Natural killer cell treated with Interleukin-12 subunit alpha and Interleukin-12 subunit beta and Interleukin-15 and Interleukin-18, amount 100 ng/mL, for 72 hours (primary cell): ENCODE measurements around the gene EXOSC1. TPM values are rescaled to one million over a fixed set of nuclear protein-coding genes. Genes with fewer than 3 reads are reported as not detected.
"Not testable (repeated sequence)": the region's sequence is repeated elsewhere in the genome, so short reads cannot be mapped to it uniquely, and the experiment has no call there.

Source experiments
- ATAC-seq, 2 donors: fragments of 150-1000 bp; cut with Tn5 transposase in 1 of 2; sonication (Bioruptor Pico), chemical (Tn5 transposase) in 1 of 2; 2 replicates each; pipeline ENCODE4 v1.10.0; 2021
- DNase-seq: peaks from one replicate; pipeline ENCODE4 v3.0.0; 2022; ENCODE audit warnings: low spot score
- H3K27ac Mint-ChIP-seq, 2 donors: 1 replicate in 1 of 2; 2 replicates in 1 of 2; pipeline ENCODE4 v1.8.0; 2022; ENCODE audit warnings: mixed read lengths in 2 of 2, mild to moderate bottlenecking in 1 of 2, moderate library complexity in 1 of 2
- H3K27me3 Mint-ChIP-seq, 2 donors: 1 replicate in 1 of 2; 2 replicates in 1 of 2; pipeline ENCODE4 v1.8.0; 2022; ENCODE audit warnings: mixed read lengths in 2 of 2
- H3K36me3 Mint-ChIP-seq: one replicate; pipeline ENCODE4 v1.8.0; 2022; ENCODE audit warnings: mixed read lengths
- H3K4me1 Mint-ChIP-seq, 2 donors: 1 replicate in 1 of 2; 2 replicates in 1 of 2; pipeline ENCODE4 v1.8.0; 2022; ENCODE audit warnings: low read depth in 2 of 2, mixed read lengths in 2 of 2, mild to moderate bottlenecking in 1 of 2
- H3K4me3 Mint-ChIP-seq: one replicate; pipeline ENCODE4 v1.8.0; 2022; ENCODE audit warnings: mixed read lengths
- H3K9me3 Mint-ChIP-seq: 2 replicates; pipeline ENCODE4 v1.8.0; 2022; ENCODE audit warnings: mixed read lengths
- total RNA-seq, 2 donors: library from RNA; stranded (reverse); gene quantifications; one replicate each; pipeline ENCODE4 v1.2.3, GENCODE V29; 2022

The EXOSC1 gene
- total RNA-seq, 2 donors from 2014 or later = 51.0 to 64.5 TPM

GRCh38 chr10:97450828-97451227 lies 5.0 kb upstream of the EXOSC1 start:
- H3K4me3 Mint-ChIP-seq = no peak overlapping the region
- ATAC-seq (no peak), DNase-seq (no peak)
- no peaks in the 10 kb centered on the region for H3K9me3 Mint-ChIP-seq
- no peak overlapping the region for H3K27ac Mint-ChIP-seq
- no peaks in the 10 kb centered on the region for H3K36me3 Mint-ChIP-seq
- H3K4me1 Mint-ChIP-seq = peaks cover 18 to 32% of the 10 kb centered on the region in 2 donors
- H3K27me3 Mint-ChIP-seq = no peaks in the 10 kb centered on the region

DNA sequence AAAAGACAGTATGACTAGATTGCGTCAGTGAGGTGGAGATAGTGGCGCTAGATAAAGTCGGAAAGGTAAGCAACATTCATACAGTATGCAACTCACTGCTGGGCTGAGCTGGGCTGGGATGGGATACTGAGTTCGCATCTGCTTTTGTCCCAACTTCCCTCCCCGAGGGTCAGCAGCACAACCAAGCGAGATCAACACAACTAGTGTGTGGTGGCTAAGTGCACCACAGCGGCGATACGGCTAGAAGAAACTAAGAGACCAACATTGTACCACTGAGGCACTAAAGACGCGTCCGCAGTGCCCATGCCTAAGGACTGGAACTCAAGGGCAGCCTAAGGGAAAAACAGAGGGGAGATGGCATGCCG lies 467 bp downstream of the EXOSC1 start:
- ATAC-seq (no peak), DNase-seq (no peak)
- peak overlapping the region; percentile 78 to 86 for H3K27ac Mint-ChIP-seq
- H3K4me1 Mint-ChIP-seq = peaks cover 27 to 36% of the 10 kb centered on the region in 2 donors
- H3K4me3 Mint-ChIP-seq = peak overlapping the region; percentile 92
- no peaks in the 10 kb centered on the region for H3K27me3 Mint-ChIP-seq
- no peaks in the 10 kb centered on the region for H3K9me3 Mint-ChIP-seq
- H3K36me3 Mint-ChIP-seq = peaks cover 19% of the 10 kb centered on the region

DNA sequence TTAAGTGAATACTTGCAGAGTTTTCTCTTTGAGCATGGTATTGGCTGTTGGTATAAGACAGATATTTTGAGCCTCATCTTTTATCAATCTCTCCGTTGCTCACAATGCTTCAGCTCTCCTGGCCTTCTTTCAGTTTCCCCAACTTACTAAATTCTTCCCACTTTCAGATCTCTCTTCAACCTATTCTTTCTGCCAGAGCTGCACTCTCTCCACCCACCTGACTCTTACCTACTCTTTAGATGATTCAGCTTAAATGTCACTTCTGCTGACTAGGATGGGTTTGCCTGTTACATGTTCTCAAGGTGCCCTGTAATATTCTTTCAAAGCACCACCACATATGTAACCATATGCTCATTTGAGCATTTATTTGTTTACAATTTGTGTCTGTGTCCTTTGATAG lies 1.6 kb downstream of the EXOSC1 start:
- no peak for DNase-seq
- Mint-ChIP-seq H3K27me3 (no peaks in the 10 kb centered on the region), H3K4me3 (peak overlapping the region; percentile 92), H3K4me1 (peaks cover 24 to 34% of the 10 kb centered on the region in 2 donors), H3K36me3 (peaks cover 19% of the 10 kb centered on the region), H3K9me3 (no peaks in the 10 kb centered on the region), H3K27ac (peak overlapping the region; percentile 78 to 86)
- ATAC-seq = no peak

GRCh38 chr10:97442277-97442676 lies 3.5 kb downstream of the EXOSC1 start:
- H3K27ac Mint-ChIP-seq = no peak overlapping the region
- no peaks in the 10 kb centered on the region for H3K9me3 Mint-ChIP-seq
- no peaks in the 10 kb centered on the region for H3K27me3 Mint-ChIP-seq
- DNase-seq (no peak), ATAC-seq (no peak)
- H3K4me1 Mint-ChIP-seq = peaks cover 19 to 21% of the 10 kb centered on the region in 2 donors
- H3K4me3 Mint-ChIP-seq = no peak overlapping the region
- peaks cover 19% of the 10 kb centered on the region for H3K36me3 Mint-ChIP-seq

GRCh38 chr10:97435211-97435610 lies 10.6 kb downstream of the EXOSC1 start:
- H3K27ac Mint-ChIP-seq = no peak overlapping the region
- H3K4me3 Mint-ChIP-seq = no peak overlapping the region
- H3K9me3 Mint-ChIP-seq = no peaks in the 10 kb centered on the region
- DNase-seq (no peak), ATAC-seq (no peak)
- peaks cover 11% of the 10 kb centered on the region for H3K36me3 Mint-ChIP-seq
- H3K4me1 Mint-ChIP-seq = no peaks in the 10 kb centered on the region
- H3K27me3 Mint-ChIP-seq = no peaks in the 10 kb centered on the region

DNA sequence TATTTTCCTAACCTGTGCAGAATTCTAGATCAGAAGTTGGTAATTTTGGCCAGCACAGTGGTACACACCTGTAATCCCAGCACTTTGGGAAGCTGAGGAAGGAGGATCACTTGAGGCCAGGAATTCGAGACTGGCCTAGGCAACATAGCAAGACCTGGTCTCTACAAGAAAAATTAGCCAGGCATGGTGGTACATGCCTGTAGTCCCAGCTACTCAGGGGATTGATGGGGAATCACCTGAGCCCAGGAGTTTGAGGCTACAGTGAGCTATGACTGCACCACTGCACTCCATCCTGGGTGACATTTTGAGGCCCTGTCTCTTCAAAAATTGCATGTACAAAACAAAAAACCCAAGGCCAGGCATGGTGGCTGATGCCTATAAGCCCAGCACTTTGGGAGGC lies 11.2 kb downstream of the EXOSC1 start:
- H3K4me1 Mint-ChIP-seq = no peaks in the 10 kb centered on the region
- no peaks in the 10 kb centered on the region for H3K27me3 Mint-ChIP-seq
- H3K4me3 Mint-ChIP-seq = no peak overlapping the region
- H3K27ac Mint-ChIP-seq = peak overlapping the region in 1 of 2 donors; percentile 56
- H3K9me3 Mint-ChIP-seq = no peaks in the 10 kb centered on the region
- H3K36me3 Mint-ChIP-seq = peaks cover 11% of the 10 kb centered on the region
- DNase-seq (no peak), ATAC-seq (peak in 1 of 2 donors; percentile 18)

DNA sequence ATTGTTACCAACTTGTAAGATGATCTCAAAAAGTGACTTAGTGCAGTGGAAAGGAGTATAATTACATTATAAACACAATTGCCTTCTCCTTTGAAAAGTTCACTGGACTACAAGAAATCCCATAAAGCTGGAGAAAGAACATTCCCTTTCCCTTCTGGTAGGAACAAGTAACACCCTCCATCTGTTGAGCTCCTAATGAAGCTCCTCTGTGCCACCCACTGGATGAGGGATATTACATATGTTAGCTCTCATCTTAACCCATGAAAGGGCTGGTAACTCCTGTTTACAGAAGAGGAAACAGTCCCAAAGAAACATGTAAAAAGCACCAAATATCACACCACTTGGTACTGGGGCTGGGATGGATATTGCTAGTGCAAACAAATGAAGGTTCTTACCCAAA lies 11.8 kb downstream of the EXOSC1 start:
- Mint-ChIP-seq H3K9me3 (no peaks in the 10 kb centered on the region), H3K27me3 (no peaks in the 10 kb centered on the region), H3K27ac (peak overlapping the region in 1 of 2 donors; percentile 56), H3K4me3 (no peak overlapping the region), H3K36me3 (peaks cover 11% of the 10 kb centered on the region), H3K4me1 (no peaks in the 10 kb centered on the region)
- ATAC-seq = no peak
- no peak for DNase-seq

GRCh38 chr10:97428572-97428981 lies 17.2 kb downstream of the EXOSC1 start:
- ATAC-seq (no peak), DNase-seq (no peak)
- Mint-ChIP-seq H3K4me3 (peak overlapping the region; percentile 85), H3K9me3 (no peaks in the 10 kb centered on the region), H3K4me1 (peaks cover 22 to 27% of the 10 kb centered on the region in 2 donors), H3K36me3 (peaks cover 11% of the 10 kb centered on the region), H3K27me3 (no peaks in the 10 kb centered on the region), H3K27ac (peak overlapping the region; percentile 88 to 95)

DNA sequence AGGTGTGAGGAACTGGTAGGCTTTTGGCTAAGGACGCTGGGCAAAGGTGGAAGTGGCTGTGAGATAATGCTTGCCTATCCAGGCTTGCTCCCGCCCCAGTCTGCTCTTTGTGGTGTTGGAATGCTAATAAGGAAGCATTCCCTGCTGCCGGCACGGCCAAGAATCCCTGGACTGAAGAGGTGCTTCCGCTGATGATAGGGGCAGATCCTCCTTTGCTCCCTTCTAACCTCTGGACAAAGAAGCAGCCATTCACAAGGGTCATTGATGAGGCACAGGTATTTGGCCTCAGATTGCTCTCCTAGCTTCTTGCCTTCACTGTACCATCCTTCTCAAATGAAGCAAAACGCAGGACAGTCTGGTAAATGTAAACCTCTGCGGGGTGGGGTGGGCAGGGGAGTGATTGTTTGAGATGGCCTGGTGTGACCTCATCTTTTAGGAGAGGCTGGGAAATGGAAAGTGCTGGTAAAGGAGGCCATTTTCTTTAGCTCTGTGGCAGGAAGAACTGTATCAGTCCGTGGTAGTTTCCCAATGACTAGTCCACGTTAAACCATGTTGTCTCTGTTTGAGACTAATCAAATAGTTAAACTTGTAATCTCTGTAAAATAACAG lies 18.1 kb downstream of the EXOSC1 start:
- Mint-ChIP-seq H3K36me3 (peaks cover 11% of the 10 kb centered on the region), H3K27me3 (no peaks in the 10 kb centered on the region), H3K27ac (peak overlapping the region; percentile 88 to 95), H3K9me3 (no peaks in the 10 kb centered on the region), H3K4me1 (peaks cover 26 to 33% of the 10 kb centered on the region in 2 donors), H3K4me3 (peak overlapping the region; percentile 85)
- DNase-seq (no peak), ATAC-seq (peak in 1 of 2 donors; percentile 37)

GRCh38 chr10:97426776-97427570 lies 18.8 kb downstream of the EXOSC1 start:
- Mint-ChIP-seq H3K9me3 (no peaks in the 10 kb centered on the region), H3K4me3 (peak overlapping the region; percentile 85), H3K4me1 (peaks cover 26 to 34% of the 10 kb centered on the region in 2 donors), H3K27me3 (no peaks in the 10 kb centered on the region), H3K27ac (peak overlapping the region; percentile 88 to 95), H3K36me3 (peaks cover 8% of the 10 kb centered on the region)
- DNase-seq (no peak), ATAC-seq (no peak)

DNA sequence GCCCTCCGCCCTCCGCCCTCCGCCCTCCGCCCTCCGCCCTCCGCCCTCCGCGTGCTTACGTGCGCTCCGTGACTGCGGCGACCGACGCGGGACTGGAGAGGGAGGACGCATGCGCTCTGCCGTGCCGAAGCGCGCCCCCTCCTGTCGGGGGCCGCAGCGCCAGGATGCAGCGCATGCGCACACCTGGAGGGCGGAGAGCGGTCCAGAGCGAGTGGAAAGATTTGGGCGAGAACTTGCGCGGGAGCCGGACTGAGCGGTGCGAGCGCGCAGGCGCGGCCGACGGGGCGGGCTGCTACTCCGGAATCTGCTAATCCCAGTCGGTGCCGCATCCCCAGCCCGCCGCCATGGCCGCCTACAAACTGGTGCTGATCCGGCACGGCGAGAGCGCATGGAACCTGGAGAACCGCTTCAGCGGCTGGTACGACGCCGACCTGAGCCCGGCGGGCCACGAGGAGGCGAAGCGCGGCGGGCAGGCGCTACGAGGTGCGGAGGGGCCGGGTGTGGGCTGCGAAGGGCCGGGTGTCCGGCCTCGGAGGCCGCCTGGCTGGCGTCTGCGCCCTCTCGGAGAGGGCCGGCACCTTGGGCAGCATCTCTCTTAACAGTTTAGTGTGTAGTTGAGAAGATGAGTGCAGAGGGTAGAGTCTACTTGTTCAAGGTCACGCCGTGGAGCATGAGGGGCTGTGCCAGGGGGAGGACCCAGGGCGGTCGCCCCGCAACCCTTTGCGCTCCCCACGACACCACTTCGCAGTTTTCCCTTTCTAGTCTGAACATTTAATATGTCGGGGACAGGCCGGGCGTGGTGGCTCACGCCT lies 19.6 kb downstream of the EXOSC1 start, which contains the start of gene PGAM1:
Gene PGAM1 (plus strand): TSS at position 228 of the 812 bp plus-strand sequence. CDS start 117 bp downstream, at position 345.
- Mint-ChIP-seq H3K36me3 (no peaks in the 10 kb centered on the region), H3K27ac (peak within 1 kb of the TSS; percentile 88 to 95), H3K4me3 (peak within 1 kb of the TSS; percentile 85), H3K27me3 (no peaks in the 10 kb centered on the region), H3K4me1 (peaks cover 26 to 34% of the 10 kb centered on the region in 2 donors), H3K9me3 (no peaks in the 10 kb centered on the region)
- DNase-seq (peak; percentile 97), ATAC-seq (peak; percentile 91 to 95)

DNA sequence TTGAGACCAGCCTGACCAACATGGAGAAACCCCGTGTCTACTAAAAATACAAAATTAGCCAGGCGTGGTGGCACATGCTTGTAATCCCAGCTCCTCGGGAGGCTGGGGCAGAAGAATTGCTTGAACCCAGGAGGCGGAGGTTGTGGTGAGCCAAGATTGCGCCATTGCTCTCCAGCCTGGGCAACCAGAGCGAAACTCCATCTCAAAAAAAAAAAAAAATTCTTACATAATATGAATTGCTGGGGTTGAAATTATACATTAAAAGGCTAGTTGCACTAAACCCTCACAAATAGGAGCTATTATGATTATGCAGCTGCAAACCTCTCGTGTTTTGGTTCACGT lies 22.1 kb downstream of the EXOSC1 start:
- H3K9me3 Mint-ChIP-seq, ATAC-seq, DNase-seq, H3K27me3 Mint-ChIP-seq, H3K36me3 Mint-ChIP-seq: not testable (repeated sequence)
- Mint-ChIP-seq H3K27ac (peak overlapping the region; percentile 88 to 95), H3K4me1 (peaks cover 32 to 42% of the 10 kb centered on the region in 2 donors), H3K4me3 (peak overlapping the region; percentile 85)

GRCh38 chr10:97416565-97416964 lies 29.2 kb downstream of the EXOSC1 start:
- no peak for ATAC-seq
- Mint-ChIP-seq H3K27ac (peak overlapping the region; percentile 53 to 78), H3K36me3 (no peaks in the 10 kb centered on the region), H3K4me1 (peaks cover 30 to 47% of the 10 kb centered on the region in 2 donors), H3K9me3 (no peaks in the 10 kb centered on the region), H3K4me3 (peak overlapping the region; percentile 16), H3K27me3 (no peaks in the 10 kb centered on the region)
- peak; percentile 16 for DNase-seq
